T-helper 9 cell (primary cell): ENCODE measurements around the gene APOC1.
A peak's percentile ranks its signal among the peaks of the same experiment; 100 is the strongest.
"Not testable (repeated sequence)": the region's sequence is repeated elsewhere in the genome, so short reads cannot be mapped to it uniquely, and the experiment has no call there.

Experiments used
- DNase-seq: peaks from one replicate; pipeline ENCODE4 v3.0.0-alpha.2; 2020
- total RNA-seq, 2 donors: gene quantifications; one replicate each; lab custom pipeline; 2026; lab: John Stamatoyannopoulos, UW

The APOC1 gene
- 0 reads per million in 2 donors for total RNA-seq

GRCh38 chr19:44914433-44915206, at the start of gene APOC1:
Gene APOC1 (plus strand): TSS chr19:44914608. CDS start chr19:44914892, 284 bp downstream.
- peak; percentile 55 for DNase-seq

- DNase-seq: no peak
Observed at GRCh38 chr19:44865196-44865767, 49.1 kb upstream of the APOC1 start.

- no peak for DNase-seq
Observed at GRCh38 chr19:44866664-44867063, 47.7 kb upstream of the APOC1 start.

- DNase-seq: no peak
Observed at GRCh38 chr19:44867578-44867977, 46.8 kb upstream of the APOC1 start.

GRCh38 chr19:44869733-44870470, 44.5 kb upstream of the APOC1 start:
- no peak for DNase-seq

- no peak for DNase-seq
Observed at GRCh38 chr19:44871809-44872208, 42.6 kb upstream of the APOC1 start.

GRCh38 chr19:44872661-44873060, 41.7 kb upstream of the APOC1 start:
- DNase-seq: no peak

GRCh38 chr19:44874317-44874716, 40.1 kb upstream of the APOC1 start:
- no peak for DNase-seq

GRCh38 chr19:44875666-44876451, 38.5 kb upstream of the APOC1 start:
- no peak for DNase-seq

- no peak for DNase-seq
Observed at GRCh38 chr19:44876930-44877535, 37.4 kb upstream of the APOC1 start.

GRCh38 chr19:44878120-44878865, 36.1 kb upstream of the APOC1 start:
- DNase-seq: no peak

- DNase-seq: no peak
Observed at GRCh38 chr19:44879309-44880065, 34.9 kb upstream of the APOC1 start.

- DNase-seq: no peak
Observed at GRCh38 chr19:44882063-44882462, 32.3 kb upstream of the APOC1 start.

GRCh38 chr19:44882619-44883397, 31.6 kb upstream of the APOC1 start:
- DNase-seq: not testable (repeated sequence)

GRCh38 chr19:44883922-44884321, 30.5 kb upstream of the APOC1 start:
- no peak for DNase-seq

- DNase-seq: no peak
Observed at GRCh38 chr19:44884566-44884965, 29.8 kb upstream of the APOC1 start.

- no peak for DNase-seq
Observed at GRCh38 chr19:44886141-44886540, 28.3 kb upstream of the APOC1 start.

GRCh38 chr19:44887648-44888047, 26.8 kb upstream of the APOC1 start:
- DNase-seq: no peak

- not testable (repeated sequence) for DNase-seq
Observed at GRCh38 chr19:44888335-44888734, 26.1 kb upstream of the APOC1 start.

GRCh38 chr19:44889830-44890365, 24.5 kb upstream of the APOC1 start:
- no peak for DNase-seq
